Measurements from ENCODE around the gene UBTD1. TPM values are rescaled to one million over a fixed set of nuclear protein-coding genes. Genes with fewer than 3 reads are reported as not detected.

UBTD1 gene
- total RNA-seq, 6 donors from 2014 or later = 40.6 to 93.1 (median 67.3) TPM

DNA sequence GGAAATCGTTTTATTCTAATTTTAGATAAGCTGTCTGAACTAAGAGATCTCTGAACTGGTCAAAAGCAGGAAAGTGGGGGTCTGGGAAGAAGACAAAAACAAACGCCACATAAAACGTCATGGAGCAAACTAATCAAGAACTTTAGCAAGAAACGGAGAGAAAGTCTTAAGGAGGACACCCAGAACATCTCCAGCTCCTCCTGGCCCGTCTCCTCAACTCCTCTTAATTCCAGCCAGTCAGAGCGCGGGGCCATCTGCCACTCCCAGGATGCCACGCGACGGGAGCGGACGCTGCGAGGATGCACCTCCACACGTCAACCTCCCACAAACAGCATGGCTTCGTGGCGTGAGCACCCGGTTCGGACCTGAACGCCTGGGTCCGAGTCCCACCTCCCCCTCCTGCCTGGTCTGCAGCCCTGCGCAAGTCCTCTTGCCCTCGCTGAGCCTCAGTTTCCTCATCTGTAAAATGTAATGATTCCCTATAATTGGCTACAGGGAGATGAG, 1.1 kb upstream of the UBTD1 start:
- Histone ChIP-seq H3K27me3 (no peaks in the 10 kb centered on the region), H3K4me3 (peak overlapping the region; percentile 82 to 94 (median 86)), H3K4me1 (peaks cover 33 to 47% (median 45%) of the 10 kb centered on the region in 4 donors), H3K36me3 (peaks cover 0 to 4% (median 1%) of the 10 kb centered on the region in 4 donors), H3K9me3 (no peaks in the 10 kb centered on the region), H3K27ac (peak overlapping the region; percentile 91 to 97 (median 93))
- TF ChIP-seq EP300 (IDR thresholded peaks at IDR 0.05) = no peak
- TF ChIP-seq POLR2AphosphoS5 (IDR thresholded peaks at IDR 0.05) = peak; percentile 37 to 47
- DNase-seq (peak; percentile 85 to 90), ATAC-seq (ENCODE audit: low FRiP score in 2 of 2) (peak; percentile 30 to 75)
- 0% methylated on average over 22 of the region's 22 CpGs for WGBS, 2 donors

DNA sequence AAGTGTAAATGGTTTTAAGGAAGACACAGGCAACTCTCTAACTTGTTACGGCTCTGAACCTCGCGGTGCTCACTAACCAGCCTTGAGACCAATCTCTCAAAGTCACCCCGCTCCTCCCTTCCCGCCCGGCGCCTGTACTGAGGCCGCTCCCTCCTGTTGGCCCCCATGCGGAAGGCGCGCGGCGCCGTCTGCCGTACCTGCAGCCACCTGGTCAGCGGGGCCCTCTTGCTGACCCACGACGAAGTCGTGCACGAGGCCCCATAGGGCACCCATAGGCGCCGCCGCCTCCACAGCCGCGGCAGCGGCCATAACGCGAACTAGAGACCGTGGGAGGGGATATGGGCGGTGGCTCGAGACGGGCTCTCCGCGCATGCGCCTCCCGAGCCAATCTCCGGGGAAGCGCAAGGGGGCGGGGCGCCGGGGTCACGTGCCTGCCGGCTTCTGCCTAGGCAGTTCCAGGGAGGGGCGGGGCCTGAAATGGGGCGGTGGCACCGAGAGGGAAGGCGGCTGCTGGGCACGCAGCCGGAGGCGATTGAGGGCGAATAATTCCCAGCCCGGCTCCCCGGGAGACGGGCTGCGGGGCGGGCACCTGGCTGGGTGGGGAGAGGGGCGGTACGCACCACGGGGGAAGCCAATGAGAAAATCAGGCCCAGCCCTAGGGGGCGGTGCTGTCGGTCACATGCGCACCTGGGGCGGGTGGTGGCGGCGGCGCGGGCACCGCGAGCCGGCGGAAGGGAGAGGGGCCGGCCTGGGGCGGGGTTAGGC, 466 bp upstream of the UBTD1 start, which contains the start of gene MMS19:
MMS19 (minus strand) TSS at position 347 of the 765 bp plus-strand sequence; CDS start at position 309, 38 bp downstream.
- TF ChIP-seq POLR2A (IDR thresholded peaks at IDR 0.05) (peak; percentile 32 to 79 (median 59)), EP300 (IDR thresholded peaks at IDR 0.05) (peak in 1 of 4 donors; percentile 42), POLR2AphosphoS5 (IDR thresholded peaks at IDR 0.05) (peak in 1 of 2 donors; percentile 70)
- TF ChIP-seq, protein P1, sequence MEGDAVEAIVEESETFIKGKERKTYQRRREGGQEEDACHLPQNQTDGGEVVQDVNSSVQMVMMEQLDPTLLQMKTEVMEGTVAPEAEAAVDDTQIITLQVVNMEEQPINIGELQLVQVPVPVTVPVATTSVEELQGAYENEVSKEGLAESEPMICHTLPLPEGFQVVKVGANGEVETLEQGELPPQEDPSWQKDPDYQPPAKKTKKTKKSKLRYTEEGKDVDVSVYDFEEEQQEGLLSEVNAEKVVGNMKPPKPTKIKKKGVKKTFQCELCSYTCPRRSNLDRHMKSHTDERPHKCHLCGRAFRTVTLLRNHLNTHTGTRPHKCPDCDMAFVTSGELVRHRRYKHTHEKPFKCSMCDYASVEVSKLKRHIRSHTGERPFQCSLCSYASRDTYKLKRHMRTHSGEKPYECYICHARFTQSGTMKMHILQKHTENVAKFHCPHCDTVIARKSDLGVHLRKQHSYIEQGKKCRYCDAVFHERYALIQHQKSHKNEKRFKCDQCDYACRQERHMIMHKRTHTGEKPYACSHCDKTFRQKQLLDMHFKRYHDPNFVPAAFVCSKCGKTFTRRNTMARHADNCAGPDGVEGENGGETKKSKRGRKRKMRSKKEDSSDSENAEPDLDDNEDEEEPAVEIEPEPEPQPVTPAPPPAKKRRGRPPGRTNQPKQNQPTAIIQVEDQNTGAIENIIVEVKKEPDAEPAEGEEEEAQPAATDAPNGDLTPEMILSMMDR (IDR thresholded peaks at IDR 0.05) = peak in 3 of 6 experiments; percentile 19 to 37 (median 36)
- Histone ChIP-seq H3K36me3 (peaks cover 0 to 2% (median under 1%) of the 10 kb centered on the region in 4 donors), H3K4me1 (peaks cover 33 to 51% (median 48%) of the 10 kb centered on the region in 4 donors), H3K27ac (peak within 1 kb of the TSS; percentile 91 to 97 (median 93)), H3K27me3 (no peaks in the 10 kb centered on the region), H3K4me3 (peak within 1 kb of the TSS; percentile 82 to 97 (median 90)), H3K9me3 (no peaks in the 10 kb centered on the region)
- peak; percentile 99 to 100 for DNase-seq
- WGBS, 2 donors = 0% methylated on average over 15 to 66 of the region's 73 CpGs
- peak; percentile 95 to 96 for ATAC-seq (ENCODE audit: low FRiP score in 2 of 2)

DNA sequence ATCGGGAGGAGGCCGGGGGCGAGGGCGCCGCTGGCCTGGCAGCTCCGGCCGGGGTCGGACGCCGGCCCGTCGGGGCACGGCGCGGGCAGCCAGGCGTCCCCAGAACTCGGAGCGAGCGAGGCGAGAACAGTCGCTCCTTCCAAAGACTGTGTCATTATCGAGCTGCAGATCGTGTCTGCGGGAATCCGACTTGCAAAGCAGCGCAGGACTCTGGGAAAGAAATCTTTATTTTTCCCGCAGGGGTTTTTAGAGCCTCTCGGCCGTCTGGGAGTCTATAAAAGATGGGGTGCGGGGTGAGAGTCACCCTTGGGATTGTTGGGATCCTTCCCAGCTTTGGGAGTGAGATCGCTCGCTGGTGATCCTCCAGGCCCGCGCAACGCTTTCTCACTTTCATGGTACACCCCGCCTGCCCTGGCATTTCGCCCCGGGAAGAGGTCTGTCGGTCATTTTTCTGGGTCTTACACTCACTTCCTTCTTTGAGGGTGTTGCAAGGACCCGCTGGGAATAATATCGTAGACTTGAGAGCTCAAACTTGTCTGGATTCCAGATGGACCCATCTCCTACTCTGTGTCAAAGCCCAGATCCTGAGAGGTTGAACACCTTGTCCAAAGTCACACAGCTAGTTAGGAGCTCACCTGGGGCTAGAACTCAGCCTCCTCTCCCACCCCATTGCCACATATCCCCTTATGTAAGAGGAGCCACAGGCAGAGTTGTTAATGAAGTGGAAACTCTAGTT, 1.0 kb downstream of the UBTD1 start:
- TF ChIP-seq EP300 (IDR thresholded peaks at IDR 0.05) = no peak
- TF ChIP-seq POLR2AphosphoS5 (IDR thresholded peaks at IDR 0.05) = peak in 1 of 2 donors; percentile 11
- TF ChIP-seq, protein P1 (IDR thresholded peaks at IDR 0.05) = no peak
- peak in 1 of 4 donors; percentile 26 for TF ChIP-seq POLR2A (IDR thresholded peaks at IDR 0.05)
- no peaks in the 10 kb centered on the region for H3K36me3 ChIP-seq
- no peaks in the 10 kb centered on the region for H3K9me3 ChIP-seq
- no peaks in the 10 kb centered on the region for H3K27me3 ChIP-seq
- WGBS, 2 donors = 2 to 15% methylated on average over 12 to 21 of the region's 41 CpGs
- DNase-seq (peak in 1 of 2 donors; percentile 75), ATAC-seq (ENCODE audit: low FRiP score in 2 of 2) (no peak)
- peaks cover 28 to 50% (median 44%) of the 10 kb centered on the region in 4 donors for H3K4me1 ChIP-seq
- peak overlapping the region; percentile 91 to 97 (median 93) for H3K27ac ChIP-seq
- peak overlapping the region; percentile 82 to 97 (median 90) for H3K4me3 ChIP-seq

DNA sequence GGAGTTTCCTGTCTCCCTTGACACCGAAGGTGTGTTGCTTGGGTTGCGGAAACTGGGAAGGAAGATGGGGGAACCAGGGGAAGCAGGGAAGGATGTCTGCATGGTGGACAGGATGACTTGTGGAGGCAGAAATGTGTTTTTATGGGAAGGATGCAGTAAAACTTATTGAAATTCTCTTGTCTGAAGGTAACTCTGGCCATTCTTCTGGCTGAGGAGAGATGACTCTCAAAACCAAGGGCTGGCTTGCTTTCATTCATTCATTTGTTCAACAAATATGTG, 1.5 kb downstream of the UBTD1 start:
- no peaks in the 10 kb centered on the region for H3K36me3 ChIP-seq
- ATAC-seq (ENCODE audit: low FRiP score in 2 of 2) (no peak), DNase-seq (no peak)
- WGBS, 2 donors = 19 to 46% methylated on average over 2 of the region's 2 CpGs
- H3K4me1 ChIP-seq = peaks cover 26 to 48% (median 41%) of the 10 kb centered on the region in 4 donors
- peak overlapping the region in 3 of 4 donors; percentile 82 to 94 (median 86) for H3K4me3 ChIP-seq
- H3K9me3 ChIP-seq = no peaks in the 10 kb centered on the region
- TF ChIP-seq EP300 (IDR thresholded peaks at IDR 0.05) (no peak), POLR2A (IDR thresholded peaks at IDR 0.05) (no peak), POLR2AphosphoS5 (IDR thresholded peaks at IDR 0.05) (no peak)
- TF ChIP-seq, protein P1 (IDR thresholded peaks at IDR 0.05) = no peak
- no peaks in the 10 kb centered on the region for H3K27me3 ChIP-seq
- peak overlapping the region; percentile 91 to 97 (median 93) for H3K27ac ChIP-seq

DNA sequence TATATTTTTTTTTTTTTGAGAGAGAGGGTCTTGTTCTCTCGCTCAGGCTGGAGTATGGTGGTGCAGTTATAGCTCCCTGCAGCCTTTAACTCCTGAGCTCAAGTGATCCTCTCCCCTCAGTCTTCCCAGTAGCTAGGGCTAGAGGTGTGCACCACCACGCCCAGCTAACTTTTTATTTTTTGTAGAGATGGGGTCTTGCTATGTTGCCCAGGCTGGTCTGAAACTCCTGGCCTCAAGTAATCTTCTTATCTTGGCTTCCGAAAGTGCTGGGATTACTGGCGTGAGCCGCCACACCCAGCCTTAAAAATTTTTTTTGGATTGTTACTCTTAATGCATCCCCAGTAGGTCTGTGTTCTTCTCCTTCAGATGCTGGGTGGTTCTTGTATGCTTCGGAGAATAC, 4.2 kb downstream of the UBTD1 start:
- H3K36me3 ChIP-seq = no peaks in the 10 kb centered on the region
- H3K27me3 ChIP-seq = no peaks in the 10 kb centered on the region
- no peak for TF ChIP-seq POLR2AphosphoS5 (IDR thresholded peaks at IDR 0.05)
- TF ChIP-seq, protein P1 (IDR thresholded peaks at IDR 0.05) = no peak
- no peak for TF ChIP-seq EP300 (IDR thresholded peaks at IDR 0.05)
- no peak for TF ChIP-seq POLR2A (IDR thresholded peaks at IDR 0.05)
- peak overlapping the region in 2 of 4 donors; percentile 19 to 43 for H3K27ac ChIP-seq
- no peak overlapping the region for H3K4me3 ChIP-seq
- ATAC-seq (ENCODE audit: low FRiP score in 2 of 2) (no peak), DNase-seq (no peak)
- peaks cover 13 to 33% (median 27%) of the 10 kb centered on the region in 4 donors for H3K4me1 ChIP-seq
- WGBS, 2 donors = 86 to 88% methylated on average over 6 of the region's 6 CpGs
- H3K9me3 ChIP-seq = no peaks in the 10 kb centered on the region
